HCT116 (cell line): ENCODE data around the gene IGFBP6. TPM values are rescaled to one million over a fixed set of nuclear protein-coding genes. Genes with fewer than 3 reads are reported as not detected.

Source experiments
- ATAC-seq: fragments of 200-7000 bp; cut with Tn5 transposase; 2 replicates; pipeline ENCODE4 v1.9.1; 2020; ENCODE audit warnings: mild to moderate bottlenecking, moderate library complexity
- BruUV-seq: library from RNA; stranded (reverse); fragments of 400-500 nt; replicated peaks from 2 replicates; lab custom pipeline; 2021; lab: Mats Ljungman, UMichigan
- CTCF ChIA-PET: fragments of 300-600 bp; sonication (Branson Sonifier 250); formaldehyde crosslinking; loops from one replicate; lab custom pipeline; 2021; ENCODE audit warnings: antibody characterized with exemption; lab: Charles Lee
- POLR2A ChIA-PET: fragments of 300-600, 350-600 bp; sonication (Branson Sonifier 250); formaldehyde crosslinking; loops from one replicate; lab custom pipeline; 2021; ENCODE audit warnings: antibody characterized with exemption; lab: Charles Lee
- RAD21 ChIA-PET, 2 experiments: fragments of 300-600 bp; sonication (Branson Sonifier 250); formaldehyde crosslinking; loops; one replicate each; lab custom pipeline; 2023; ENCODE audit warnings: low total read pairs in 2 of 2; ENCODE audit not compliant: uncharacterized antibody in 2 of 2, unreplicated experiment in 2 of 2, low non-redundant PET in 1 of 2; lab: Charles Lee
- DNase-seq: peaks from one replicate; pipeline ENCODE4 v3.0.0-alpha.2; 2010; ENCODE audit warnings: low read depth, low spot score
- H2AFZ ChIP-seq: fragments of 200-600 bp; shearing (Covaris generic), sonication (generic); 2 replicates; pipeline ENCODE4 v1.6.1; 2017; ENCODE audit warnings: low read depth, mixed run types, mixed read lengths, antibody characterized with exemption, low read length; ENCODE audit not compliant: poor library complexity, severe bottlenecking
- H3K27ac ChIP-seq: 2 replicates; pipeline ENCODE4 v1.5.1; 2012; ENCODE audit warnings: low read depth, low read length
- H3K27me3 ChIP-seq: fragments of 200-600 bp; sonication (generic); 2 replicates; pipeline ENCODE4 v1.6.1; 2016; ENCODE audit warnings: mixed run types, low read length, mixed read lengths; ENCODE audit not compliant: insufficient read depth
- H3K36me3 ChIP-seq, 2 experiments: fragments of 200-500 bp in 1 of 2; fragments of 200-600 bp in 1 of 2; sonication (Bioruptor generic) in 1 of 2; sonication (generic) in 1 of 2; 2 replicates each; pipeline versions ENCODE4 v1.5.1 to v1.6.1; 2014 to 2016; ENCODE audit warnings: low read length in 2 of 2, inconsistent platforms in 1 of 2, mixed read lengths in 1 of 2, mixed run types in 1 of 2; ENCODE audit not compliant: insufficient read depth in 2 of 2, control insufficient read depth in 1 of 2
- H3K4me1 ChIP-seq, 2 experiments: fragments of 200-600 bp in 1 of 2; sonication (generic) in 1 of 2; 2 replicates each; pipeline versions ENCODE4 v1.5.1 to v1.6.1; 2012 to 2017; ENCODE audit warnings: low read length in 2 of 2, inconsistent platforms in 1 of 2, mild to moderate bottlenecking in 1 of 2, mixed read lengths in 1 of 2, mixed run types in 1 of 2, moderate library complexity in 1 of 2; ENCODE audit not compliant: insufficient read depth in 2 of 2, control insufficient read depth in 1 of 2
- H3K4me2 ChIP-seq: fragments of 200-600 bp; sonication (generic); 2 replicates; pipeline ENCODE4 v1.6.1; 2017; ENCODE audit warnings: mixed run types, low read length, mixed read lengths
- H3K4me3 ChIP-seq, 2 experiments: fragments of 200-600 bp in 1 of 2; sonication (generic) in 1 of 2; replicated peaks in 1 of 2; 2 replicates each; pipeline ENCODE4 v1.5.1; 2011 to 2016; ENCODE audit warnings: low read length in 2 of 2, control low read depth in 1 of 2, low read depth in 1 of 2, mild to moderate bottlenecking in 1 of 2, mixed read lengths in 1 of 2, mixed run types in 1 of 2
- H3K79me2 ChIP-seq: fragments of 200-600 bp; sonication (generic); 2 replicates; pipeline ENCODE4 v1.6.1; 2017; ENCODE audit warnings: mild to moderate bottlenecking, mixed run types, low read length, moderate library complexity, mixed read lengths; ENCODE audit not compliant: insufficient read depth
- H3K9ac ChIP-seq: fragments of 200-600 bp; sonication (generic); 2 replicates; pipeline ENCODE4 v1.6.1; 2016; ENCODE audit warnings: low read length, mixed read lengths
- H3K9me2 ChIP-seq: fragments of 200-600 bp; sonication (generic), shearing (Covaris generic); 2 replicates; pipeline ENCODE4 v1.6.1; 2017; ENCODE audit warnings: mixed run types, mild to moderate bottlenecking, moderate library complexity; ENCODE audit not compliant: insufficient read depth
- H3K9me3 ChIP-seq, 2 experiments: fragments of 200-500 bp in 1 of 2; fragments of 200-600 bp in 1 of 2; sonication (Bioruptor generic) in 1 of 2; sonication (generic) in 1 of 2; 2 replicates each; pipeline ENCODE4 v1.6.1; 2014 to 2017; ENCODE audit warnings: low read length in 2 of 2, mixed read lengths in 2 of 2, inconsistent platforms in 1 of 2, low read depth in 1 of 2, mild to moderate bottlenecking in 1 of 2, mixed run types in 1 of 2, moderate library complexity in 1 of 2; ENCODE audit not compliant: control insufficient read depth in 1 of 2, insufficient read depth in 1 of 2
- H4K20me1 ChIP-seq: fragments of 200-600 bp; sonication (generic), shearing (Covaris generic); 2 replicates; pipeline ENCODE4 v1.6.1; 2017; ENCODE audit warnings: mixed run types, mild to moderate bottlenecking, moderate library complexity; ENCODE audit not compliant: insufficient read depth
- ATF3 ChIP-seq: IDR thresholded peaks from 2 replicates; pipeline ENCODE4 v1.6.1; 2012
- CEBPB ChIP-seq: IDR thresholded peaks from 2 replicates; pipeline ENCODE4 v1.6.1; 2012; ENCODE audit warnings: low read depth
- EZH2phosphoT487 ChIP-seq: fragments of 200-600 bp; IDR thresholded peaks from 2 replicates; pipeline ENCODE4 v1.6.1; 2018; ENCODE audit warnings: antibody characterized with exemption, borderline replicate concordance
- POLR2AphosphoS5 ChIP-seq: IDR thresholded peaks from 2 replicates; pipeline ENCODE4 v1.6.1; 2011; ENCODE audit warnings: mild to moderate bottlenecking, low read depth, low read length, moderate library complexity
- YY1 ChIP-seq: IDR thresholded peaks from 2 replicates; pipeline ENCODE4 v1.6.1; 2011; ENCODE audit warnings: low read length, low read depth, moderate library complexity, mild to moderate bottlenecking; ENCODE audit not compliant: insufficient replicate concordance; ENCODE audit errors: extremely low read depth
- ZFX ChIP-seq: fragments of 450-650 bp; IDR thresholded peaks from 2 replicates; pipeline ENCODE4 v1.6.1; 2017
- intact Hi-C: fragments of 100-400 bp; cut with micrococcal nuclease; formaldehyde crosslinking; loops from 2 replicates; pipeline ENCODE4 v1.10.0; 2022
- total RNA-seq: library from RNA; stranded (reverse); gene quantifications from one replicate; pipeline ENCODE4 v1.2.1, GENCODE V29; 2021; ENCODE audit not compliant: unreplicated experiment

IGFBP6 gene
- total RNA-seq, 1 experiment from 2014 or later = 83.4 TPM

GRCh38 chr12:53115891-53116648 lies 18.6 kb downstream of the IGFBP6 start:
- no TSS peak for BruUV-seq
- ATAC-seq (no peak), DNase-seq (no peak)
- no peaks in the 10 kb centered on the region for H3K4me1 ChIP-seq
- H3K9ac ChIP-seq = no peak overlapping the region
- no peak overlapping the region for H3K4me2 ChIP-seq
- H3K9me3 ChIP-seq = no peaks in the 10 kb centered on the region
- H3K4me3 ChIP-seq = no peak overlapping the region
- TF ChIP-seq POLR2AphosphoS5 (no peak), ZFX (no peak), CEBPB (no peak), YY1 (no peak), ATF3 (no peak)
- no peaks in the 10 kb centered on the region for H4K20me1 ChIP-seq
- H2AFZ ChIP-seq = no peak overlapping the region
- ChIA-PET RAD21 (no interaction called here), CTCF (no interaction called here), POLR2A (no interaction called here)
- intact Hi-C loops = no loop called here
- no peaks in the 10 kb centered on the region for H3K36me3 ChIP-seq
- H3K79me2 ChIP-seq = no peaks in the 10 kb centered on the region
- H3K27me3 ChIP-seq = no peaks in the 10 kb centered on the region
- no peak overlapping the region for H3K27ac ChIP-seq
- H3K9me2 ChIP-seq = no peaks in the 10 kb centered on the region

DNA sequence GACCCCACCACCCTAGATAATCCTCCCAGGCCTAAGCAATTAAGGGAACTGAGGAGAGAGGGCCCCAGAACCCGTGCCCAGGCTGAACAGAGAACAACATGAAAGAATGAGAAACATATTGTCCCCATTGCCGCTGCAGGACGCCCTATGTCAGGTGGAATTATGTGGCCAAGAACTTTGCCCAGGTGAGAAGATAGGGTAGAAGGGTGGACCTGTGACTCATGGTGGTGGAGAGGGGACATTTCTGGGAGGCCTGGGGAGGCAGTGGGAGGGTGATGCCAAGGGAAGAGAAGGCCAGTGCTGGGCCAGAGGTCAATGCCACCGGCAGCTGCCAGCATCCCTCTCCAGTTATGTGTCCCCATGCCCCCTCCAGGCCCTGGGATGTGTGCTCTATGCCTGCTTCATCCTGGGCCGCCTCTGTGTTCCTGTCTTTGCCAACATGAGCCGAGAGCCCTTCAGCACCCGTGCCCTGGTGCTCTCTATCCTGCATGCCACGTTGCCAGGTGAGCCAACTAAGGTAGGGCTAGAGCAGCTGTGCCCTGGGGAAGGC lies 21.4 kb downstream of the IGFBP6 start:
- Histone ChIP-seq H3K4me3 (no peak overlapping the region), H3K9me2 (no peaks in the 10 kb centered on the region), H3K27me3 (no peaks in the 10 kb centered on the region), H3K4me1 (no peaks in the 10 kb centered on the region), H3K9ac (no peak overlapping the region), H3K9me3 (no peaks in the 10 kb centered on the region), H3K27ac (no peak overlapping the region), H2AFZ (no peak overlapping the region), H4K20me1 (no peaks in the 10 kb centered on the region), H3K4me2 (no peak overlapping the region), H3K36me3 (no peaks in the 10 kb centered on the region), H3K79me2 (no peaks in the 10 kb centered on the region)
- no peak for TF ChIP-seq EZH2phosphoT487
- TF ChIP-seq ATF3 = no peak
- no peak for TF ChIP-seq POLR2AphosphoS5
- no peak for DNase-seq
- no TSS peak for BruUV-seq
- POLR2A ChIA-PET = no interaction called here
- intact Hi-C loops = no loop called here
- RAD21 ChIA-PET = no interaction called here
- CTCF ChIA-PET = no interaction called here
- ATAC-seq = no peak
